Activated B cell treated with CpG ODN at 0.5 μM for 24 hours (primary cell): Measurements from ENCODE around the gene NXPH4. TPM values are rescaled to one million over a fixed set of nuclear protein-coding genes. Genes with fewer than 3 reads are reported as not detected.

Experiments used
- ATAC-seq: fragments of 200-7000 bp; cut with Tn5 transposase; one replicate; pipeline ENCODE4 v1.10.0; 2021; ENCODE audit warnings: low read depth, mild to moderate bottlenecking, moderate library complexity
- CTCF ChIA-PET: fragments of 350-600 bp; sonication (Branson Sonifier 250); formaldehyde crosslinking; loops from one replicate; lab custom pipeline; 2021; ENCODE audit warnings: antibody characterized with exemption; lab: Charles Lee
- POLR2A ChIA-PET: fragments of 350-600 bp; sonication (Branson Sonifier 250); formaldehyde crosslinking; loops from one replicate; lab custom pipeline; 2021; ENCODE audit warnings: antibody characterized with exemption; lab: Charles Lee
- DNase-seq: peaks from one replicate; pipeline ENCODE4 v3.0.0; 2022
- H3K27ac Mint-ChIP-seq: one replicate; pipeline ENCODE4 v1.8.0; 2020; ENCODE audit warnings: mixed read lengths
- H3K27me3 Mint-ChIP-seq: one replicate; pipeline ENCODE4 v1.8.0; 2021; ENCODE audit warnings: mixed read lengths
- H3K36me3 Mint-ChIP-seq: one replicate; pipeline ENCODE4 v1.8.0; 2021; ENCODE audit warnings: low read depth, mixed read lengths
- H3K4me1 Mint-ChIP-seq: one replicate; pipeline ENCODE4 v1.8.0; 2021; ENCODE audit warnings: mixed read lengths
- H3K4me3 Mint-ChIP-seq: one replicate; pipeline ENCODE4 v1.8.0; 2020; ENCODE audit warnings: mild to moderate bottlenecking, mixed read lengths
- H3K9me3 Mint-ChIP-seq: one replicate; pipeline ENCODE4 v1.8.0; 2020; ENCODE audit warnings: mixed read lengths
- intact Hi-C: fragments of 100-400 bp; cut with micrococcal nuclease; formaldehyde crosslinking; loops from one replicate; pipeline ENCODE4 v1.15.1; 2024
- total RNA-seq: library from RNA; stranded (reverse); gene quantifications from 2 replicates; pipeline ENCODE4 v1.2.3, GENCODE V29; 2022
- TF ChIP-seq, protein P1 (sequence below): fragments of 200-600 bp; IDR thresholded peaks from one replicate; pipeline ENCODE4 v1.8.0; 2022; ENCODE audit warnings: antibody characterized with exemption, mild to moderate bottlenecking

Gene NXPH4
- total RNA-seq, 1 donor from 2014 or later: 3.4 TPM

GRCh38 chr12:57232156-57232756 is 15.7 kb downstream of the NXPH4 start:
- CTCF ChIA-PET: interaction anchor here (2.4 to 20.9 kb wide), 2 partner anchors 11 to 16 kb away, joined by 9 to 390 read pairs; partner anchors contain the start of gene NXPH4
- H3K27ac Mint-ChIP-seq: no peak overlapping the region
- no peaks in the 10 kb centered on the region for H3K27me3 Mint-ChIP-seq
- TF ChIP-seq, protein P1, sequence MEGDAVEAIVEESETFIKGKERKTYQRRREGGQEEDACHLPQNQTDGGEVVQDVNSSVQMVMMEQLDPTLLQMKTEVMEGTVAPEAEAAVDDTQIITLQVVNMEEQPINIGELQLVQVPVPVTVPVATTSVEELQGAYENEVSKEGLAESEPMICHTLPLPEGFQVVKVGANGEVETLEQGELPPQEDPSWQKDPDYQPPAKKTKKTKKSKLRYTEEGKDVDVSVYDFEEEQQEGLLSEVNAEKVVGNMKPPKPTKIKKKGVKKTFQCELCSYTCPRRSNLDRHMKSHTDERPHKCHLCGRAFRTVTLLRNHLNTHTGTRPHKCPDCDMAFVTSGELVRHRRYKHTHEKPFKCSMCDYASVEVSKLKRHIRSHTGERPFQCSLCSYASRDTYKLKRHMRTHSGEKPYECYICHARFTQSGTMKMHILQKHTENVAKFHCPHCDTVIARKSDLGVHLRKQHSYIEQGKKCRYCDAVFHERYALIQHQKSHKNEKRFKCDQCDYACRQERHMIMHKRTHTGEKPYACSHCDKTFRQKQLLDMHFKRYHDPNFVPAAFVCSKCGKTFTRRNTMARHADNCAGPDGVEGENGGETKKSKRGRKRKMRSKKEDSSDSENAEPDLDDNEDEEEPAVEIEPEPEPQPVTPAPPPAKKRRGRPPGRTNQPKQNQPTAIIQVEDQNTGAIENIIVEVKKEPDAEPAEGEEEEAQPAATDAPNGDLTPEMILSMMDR: no peak
- H3K4me3 Mint-ChIP-seq: peak overlapping the region; percentile 98
- intact Hi-C loops: no loop called here
- H3K4me1 Mint-ChIP-seq: peaks cover 90% of the 10 kb centered on the region
- DNase-seq (no peak), ATAC-seq (no peak)
- H3K9me3 Mint-ChIP-seq: no peaks in the 10 kb centered on the region
- peaks cover 54% of the 10 kb centered on the region for H3K36me3 Mint-ChIP-seq
- POLR2A ChIA-PET: interaction anchor here (3.9 kb wide), 1 partner anchor 16 kb away, joined by 65 read pairs; the partner anchor contains the start of gene NXPH4

DNA sequence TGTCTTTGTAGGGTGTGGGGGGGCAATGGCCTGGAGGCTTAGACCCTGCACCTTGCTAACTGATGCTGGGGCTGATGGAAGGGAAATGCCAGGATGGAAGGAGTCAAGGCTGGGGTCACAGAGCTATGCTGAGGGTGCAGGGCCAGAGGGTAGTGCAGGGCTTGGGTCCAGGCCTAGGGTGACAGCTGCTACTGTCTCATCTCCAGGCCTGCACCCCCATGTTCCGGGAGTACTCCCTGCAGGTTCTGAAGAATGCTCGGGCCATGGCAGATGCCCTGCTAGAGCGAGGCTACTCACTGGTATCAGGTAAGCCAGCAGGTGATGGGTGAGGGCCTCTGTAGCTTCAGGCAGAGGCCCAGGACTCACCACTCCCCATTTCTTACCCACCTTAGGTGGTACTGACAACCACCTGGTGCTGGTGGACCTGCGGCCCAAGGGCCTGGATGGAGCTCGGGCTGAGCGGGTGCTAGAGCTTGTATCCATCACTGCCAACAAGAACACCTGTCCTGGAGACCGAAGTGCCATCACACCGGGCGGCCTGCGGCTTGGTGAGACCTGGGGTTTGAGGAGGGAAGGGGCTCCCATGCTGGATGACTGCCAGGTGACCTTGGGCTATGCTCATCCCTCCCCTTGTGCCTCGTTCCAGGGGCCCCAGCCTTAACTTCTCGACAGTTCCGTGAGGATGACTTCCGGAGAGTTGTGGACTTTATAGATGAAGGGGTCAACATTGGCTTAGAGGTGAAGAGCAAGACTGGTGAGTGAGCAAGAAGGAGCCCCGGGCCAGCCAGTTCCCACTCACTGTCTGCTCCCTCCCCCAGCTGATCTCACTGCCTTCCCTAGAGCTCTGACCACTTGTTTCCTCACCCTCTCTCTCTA is 17.0 kb downstream of the NXPH4 start:
- no peak for ATAC-seq
- peaks cover 5% of the 10 kb centered on the region for H3K27me3 Mint-ChIP-seq
- peaks cover 94% of the 10 kb centered on the region for H3K4me1 Mint-ChIP-seq
- peak overlapping the region; percentile 80 for H3K4me3 Mint-ChIP-seq
- TF ChIP-seq, protein P1: no peak
- ChIA-PET CTCF (interaction anchor here (2.4 to 20.9 kb wide), 2 partner anchors 9 to 18 kb away, joined by 9 to 390 read pairs; partner anchors contain the start of gene NXPH4), POLR2A (interaction anchor here (0.9 to 1.3 kb wide), 3 partner anchors 9 to 122 kb away, joined by 3 to 4 read pairs (median 4); partner anchors contain the start of gene STAT6)
- DNase-seq: no peak
- intact Hi-C loops: loop anchor here (1.0 kb wide), 1 partner anchor 7 kb away; no protein-coding TSS in a partner anchor
- H3K36me3 Mint-ChIP-seq: peaks cover 54% of the 10 kb centered on the region
- no peaks in the 10 kb centered on the region for H3K9me3 Mint-ChIP-seq
- peak overlapping the region; percentile 96 for H3K27ac Mint-ChIP-seq

- ATAC-seq: no peak
- CTCF ChIA-PET: interaction anchor here (2.4 to 20.9 kb wide), 2 partner anchors 9 to 18 kb away, joined by 9 to 390 read pairs; partner anchors contain the start of gene NXPH4
- TF ChIP-seq, protein P1: no peak
- Mint-ChIP-seq H3K9me3 (no peaks in the 10 kb centered on the region), H3K27ac (peak overlapping the region; percentile 96), H3K27me3 (peaks cover 8% of the 10 kb centered on the region), H3K4me1 (peaks cover 93% of the 10 kb centered on the region), H3K4me3 (peak overlapping the region; percentile 80), H3K36me3 (peaks cover 54% of the 10 kb centered on the region)
- intact Hi-C loops: loop anchor here (1.0 kb wide), 1 partner anchor 8 kb away; no protein-coding TSS in a partner anchor
- POLR2A ChIA-PET: interaction anchor here (0.9 to 1.3 kb wide), 3 partner anchors 8 to 123 kb away, joined by 3 to 4 read pairs (median 4); partner anchors contain the start of gene STAT6
- DNase-seq: no peak
Measured at GRCh38 chr12:57234233-57234570, 17.6 kb downstream of the NXPH4 start.

DNA sequence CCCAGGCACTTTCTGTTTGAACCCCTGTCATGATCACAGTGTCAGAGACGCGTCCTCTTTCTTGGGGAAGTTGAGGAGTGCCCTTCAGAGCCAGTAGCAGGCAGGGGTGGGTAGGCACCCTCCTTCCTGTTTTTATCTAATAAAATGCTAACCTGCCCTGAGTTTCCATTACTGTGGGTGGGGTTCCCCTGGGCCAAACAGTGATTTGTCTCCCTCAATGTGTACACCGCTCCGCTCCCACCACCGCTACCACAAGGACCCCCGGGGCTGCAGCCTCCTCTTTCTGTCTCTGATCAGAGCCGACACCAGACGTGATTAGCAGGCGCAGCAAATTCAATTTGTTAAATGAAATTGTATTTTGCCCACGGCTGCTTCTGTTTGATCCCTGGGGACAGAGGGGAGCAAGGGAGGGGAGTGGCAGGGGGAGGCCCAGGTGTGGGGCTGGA is 18.0 kb downstream of the NXPH4 start:
- ATAC-seq (peak; percentile 49), DNase-seq (peak; percentile 60)
- Mint-ChIP-seq H3K27ac (peak overlapping the region; percentile 96), H3K4me3 (peak overlapping the region; percentile 80), H3K27me3 (peaks cover 8% of the 10 kb centered on the region), H3K36me3 (peaks cover 51% of the 10 kb centered on the region), H3K9me3 (no peaks in the 10 kb centered on the region), H3K4me1 (peaks cover 93% of the 10 kb centered on the region)
- intact Hi-C loops: loop anchor here (1.0 kb wide), 1 partner anchor 8 kb away; no protein-coding TSS in a partner anchor
- CTCF ChIA-PET: interaction anchor here (2.4 to 20.9 kb wide), 2 partner anchors 8 to 19 kb away, joined by 9 to 390 read pairs; partner anchors contain the start of gene NXPH4
- POLR2A ChIA-PET: interaction anchor here (0.9 to 1.2 kb wide), 2 partner anchors 21 to 123 kb away, joined by 3 to 4 read pairs; partner anchors contain the start of gene STAT6
- TF ChIP-seq, protein P1: no peak
